IMR-90 (cell line): ENCODE data around the gene HHATL. TPM values are rescaled to one million over a fixed set of nuclear protein-coding genes. Genes with fewer than 3 reads are reported as not detected.

Experiments used
- ATAC-seq: fragments of 200-7000 bp; cut with Tn5 transposase; 2 replicates; pipeline ENCODE4 v1.9.1; 2020; ENCODE audit warnings: low read depth, mild to moderate bottlenecking, moderate library complexity
- BruUV-seq: library from RNA; stranded (reverse); fragments of 400-500 nt; replicated peaks from 2 replicates; lab custom pipeline; 2021; lab: Mats Ljungman, UMichigan
- CTCF ChIA-PET: fragments of 300-600 bp; formaldehyde crosslinking; extraction: SDS; loops from one replicate; lab custom pipeline; 2021; ENCODE audit warnings: antibody characterized with exemption; lab: Yijun Ruan, JAX
- POLR2A ChIA-PET: fragments of 300-600 bp; sonication (Branson Sonifier 250); formaldehyde crosslinking; loops from one replicate; lab custom pipeline; 2022; ENCODE audit warnings: antibody characterized with exemption; ENCODE audit not compliant: unreplicated experiment; lab: Charles Lee
- DNase-seq: peaks from one replicate; pipeline ENCODE4 v3.0.0; 2013
- H2AFZ ChIP-seq: replicated peaks from 2 replicates; pipeline ENCODE3; 2013; ENCODE audit warnings: low read length, mild to moderate bottlenecking; ENCODE audit not compliant: poor library complexity
- H2AK5ac ChIP-seq: 2 replicates; pipeline ENCODE4 v1.6.1; 2013; ENCODE audit warnings: low read depth, low read length, inconsistent platforms
- H2AK9ac ChIP-seq: replicated peaks from 2 replicates; pipeline ENCODE3; 2013; ENCODE audit warnings: mild to moderate bottlenecking, low read depth, low read length, moderate library complexity; ENCODE audit not compliant: poor library complexity
- H2BK120ac ChIP-seq: 2 replicates; pipeline ENCODE4 v1.6.1; 2013; ENCODE audit warnings: low read depth, low read length, inconsistent platforms
- H2BK15ac ChIP-seq: 3 replicates; pipeline ENCODE4 v1.6.1; 2013; ENCODE audit warnings: low read depth, low read length, inconsistent platforms
- H2BK20ac ChIP-seq: 2 replicates; pipeline ENCODE4 v1.6.1; 2013; ENCODE audit warnings: low read depth, mild to moderate bottlenecking, inconsistent platforms, low read length, moderate library complexity
- H2BK5ac ChIP-seq: 2 replicates; pipeline ENCODE4 v1.6.1; 2013; ENCODE audit warnings: mild to moderate bottlenecking, low read depth, low read length, inconsistent platforms; ENCODE audit not compliant: poor library complexity, severe bottlenecking
- H3K14ac ChIP-seq: replicated peaks from 2 replicates; pipeline ENCODE4 v1.6.1; 2013; ENCODE audit warnings: low read depth, low read length, inconsistent platforms
- H3K18ac ChIP-seq: 2 replicates; pipeline ENCODE4 v1.6.1; 2013; ENCODE audit warnings: low read depth, low read length, control low read depth
- H3K23ac ChIP-seq: 2 replicates; pipeline ENCODE4 v1.6.1; 2013; ENCODE audit warnings: low read depth, low read length, inconsistent platforms
- H3K27ac ChIP-seq: 2 replicates; pipeline ENCODE4 v1.5.1; 2013; ENCODE audit warnings: mild to moderate bottlenecking, control low read depth, low read length; ENCODE audit not compliant: insufficient read depth
- H3K27me3 ChIP-seq: 2 replicates; pipeline ENCODE4 v1.6.1; 2013; ENCODE audit warnings: low read length; ENCODE audit not compliant: control insufficient read depth, insufficient read depth
- H3K36me3 ChIP-seq: 2 replicates; pipeline ENCODE4 v1.6.1; 2013; ENCODE audit warnings: low read length, mixed read lengths; ENCODE audit not compliant: control insufficient read depth, insufficient read depth
- H3K4ac ChIP-seq: 2 replicates; pipeline ENCODE4 v1.6.1; 2013; ENCODE audit warnings: low read depth, low read length, inconsistent platforms
- H3K4me1 ChIP-seq: 2 replicates; pipeline ENCODE4 v1.6.1; 2013; ENCODE audit warnings: low read length, mixed read lengths; ENCODE audit not compliant: control insufficient read depth, insufficient read depth
- H3K4me2 ChIP-seq: 2 replicates; pipeline ENCODE4 v1.6.1; 2013; ENCODE audit warnings: low read depth, mild to moderate bottlenecking, control low read depth, low read length, moderate library complexity
- H3K4me3 ChIP-seq: 2 replicates; pipeline ENCODE4 v1.5.1; 2013; ENCODE audit warnings: low read depth, mild to moderate bottlenecking, control low read depth, low read length, moderate library complexity; ENCODE audit not compliant: insufficient read depth
- H3K56ac ChIP-seq: 2 replicates; pipeline ENCODE4 v1.6.1; 2013; ENCODE audit warnings: low read length, inconsistent platforms; ENCODE audit not compliant: insufficient read depth; ENCODE audit errors: extremely low read depth
- H3K79me1 ChIP-seq, 2 experiments: 2 replicates each; pipeline ENCODE4 v1.6.1; 2013; ENCODE audit warnings: low read length in 2 of 2, inconsistent platforms in 1 of 2, low read depth in 1 of 2
- H3K9ac ChIP-seq: 2 replicates; pipeline ENCODE4 v1.6.1; 2013; ENCODE audit warnings: low read depth, low read length, control low read depth
- H3K9me1 ChIP-seq: 2 replicates; pipeline ENCODE4 v1.6.1; 2013; ENCODE audit warnings: low read length, inconsistent platforms; ENCODE audit not compliant: insufficient read depth
- H3K9me3 ChIP-seq: 2 replicates; pipeline ENCODE4 v1.6.1; 2013; ENCODE audit warnings: low read length; ENCODE audit not compliant: control insufficient read depth, insufficient read depth
- H4K20me1 ChIP-seq: 2 replicates; pipeline ENCODE4 v1.6.1; 2013; ENCODE audit warnings: low read length, inconsistent platforms; ENCODE audit not compliant: insufficient read depth
- H4K5ac ChIP-seq: 2 replicates; pipeline ENCODE4 v1.6.1; 2013; ENCODE audit warnings: mild to moderate bottlenecking, low read depth, low read length, control low read depth
- H4K8ac ChIP-seq, 2 experiments: 2 replicates each; pipeline ENCODE4 v1.6.1; 2013; ENCODE audit warnings: low read depth in 2 of 2, low read length in 2 of 2, control low read depth in 1 of 2, inconsistent platforms in 1 of 2
- H4K91ac ChIP-seq: 2 replicates; pipeline ENCODE4 v1.6.1; 2013; ENCODE audit warnings: low read depth, low read length, inconsistent platforms; ENCODE audit not compliant: insufficient read depth
- CHD1 ChIP-seq: IDR thresholded peaks from 2 replicates; pipeline ENCODE4 v1.6.1; 2012; ENCODE audit warnings: low read depth, low read length, improper control_type of control experiment
- FOS ChIP-seq: fragments of 150-350 bp; IDR thresholded peaks from 2 replicates; pipeline ENCODE4 v1.6.1; 2016; ENCODE audit warnings: low read depth, low read length
- WGBS, 2 experiments: methylation state at CpG; one replicate each; pipeline versions ENCODE4 v1.1.5 to v1.1.7; 2013; ENCODE audit warnings: missing lambda C conversion rate in 2 of 2; ENCODE audit not compliant: insufficient read length in 1 of 2; ENCODE audit errors: extremely low coverage in 2 of 2; 5-methylcytosine and 5-hydroxymethylcytosine counted together
- dilution Hi-C: fragments of 300-500 bp; cut with HindIII; formaldehyde crosslinking; loops from one replicate; pipeline ENCODE4 v1.14.3; 2018; ENCODE audit warnings: low sequenced_read_pairs; ENCODE audit not compliant: unreplicated experiment
- in situ Hi-C: fragments of 300-500 bp; cut with MboI; formaldehyde crosslinking; loops from 3 replicates; pipeline ENCODE4 v1.14.3; 2019; ENCODE audit warnings: low sequenced_read_pairs, inconsistent platforms, mixed read lengths
- intact Hi-C: fragments of 100-400 bp; cut with micrococcal nuclease; formaldehyde crosslinking; loops from 2 replicates; pipeline ENCODE4 v1.10.0; 2022
- polyA plus RNA-seq, 3 experiments: library from polyadenylated mRNA; depleted of rRNA; stranded (reverse); fragments of >200 nt; gene quantifications; 2 replicates each; pipeline ENCODE4 v1.2.3, GENCODE V29; 2012; ENCODE audit warnings: low replicate concordance in 1 of 3
- total RNA-seq: library from RNA; depleted of rRNA; stranded (reverse); fragments of >200 nt; gene quantifications from 2 replicates; pipeline ENCODE4 v1.2.3, GENCODE V29; 2012

The HHATL gene
- total and polyA plus RNA-seq, 2 of the 4 experiments (the other 2 are of a cell fraction): not detected

GRCh38 chr3:42655980-42656679, 46.5 kb downstream of the HHATL start:
- BruUV-seq: no TSS peak
- Histone ChIP-seq H2BK20ac (no peak overlapping the region), H4K5ac (no peak overlapping the region), H4K91ac (peak overlapping the region; percentile 89; the same call in 1 of the 2 replicates), H3K9me1 (peaks cover 42% of the 10 kb centered on the region), H2AFZ (peak overlapping the region; percentile 54), H3K56ac (no peak overlapping the region), H3K23ac (no peak overlapping the region), H3K9me3 (no peaks in the 10 kb centered on the region), H3K79me1 (peaks cover 25 to 70% of the 10 kb centered on the region in 2 experiments), H3K4me3 (no peak overlapping the region), H2AK5ac (peak overlapping the region; percentile 70), H4K8ac (no peak overlapping the region; a peak in 1 of 4 replicates), H2AK9ac (peak overlapping the region; percentile 99), H3K36me3 (peaks cover 16% of the 10 kb centered on the region; the same call in 1 of the 2 replicates), H3K14ac (no peak overlapping the region), H2BK120ac (no peak overlapping the region), H2BK15ac (no peak overlapping the region), H3K4ac (peak overlapping the region; percentile 88), H3K18ac (no peak overlapping the region), H3K4me1 (peaks cover 34% of the 10 kb centered on the region), H4K20me1 (peaks cover 42% of the 10 kb centered on the region), H2BK5ac (peak overlapping the region; percentile 2), H3K4me2 (0 out of 2 replicates have a peak overlapping the region, but pooled peaks have one; percentile 88), H3K9ac (no peak overlapping the region), H3K27me3 (no peaks in the 10 kb centered on the region), H3K27ac (no peak overlapping the region)
- intact Hi-C loops: loop anchor here (5.0 kb wide), 1 partner anchor 564 kb away; the partner anchor contains the start of gene TRAK1
- TF ChIP-seq CHD1 (no peak), FOS (peak; percentile 29; the same call in 1 of the 2 replicates)
- ChIA-PET CTCF (no interaction called here), POLR2A (no interaction called here)
- ATAC-seq (no peak), DNase-seq (peak; percentile 45)
- WGBS, 2 experiments: no CpG with 5 or more reads among the region's 6 CpGs
- in situ Hi-C loops: no loop called here
- dilution Hi-C loops: no loop called here
